ENCODE measurements around the gene TMTC1.
"Not testable (repeated sequence)": the region's sequence is repeated elsewhere in the genome, so short reads cannot be mapped to it uniquely, and the experiment has no call there.

TMTC1 gene

GRCh38 chr12:29783773-29784666 is at the start of gene TMTC1:
TMTC1 (minus strand) TSS chr12:29783942; CDS start chr12:29783751, 191 bp downstream.
- in situ Hi-C loops (cut with MboI; ENCODE audit: low sequenced_read_pairs), result no loop called here

- in situ Hi-C loops (cut with MboI; ENCODE audit: low sequenced_read_pairs), result no loop called here
Observed at GRCh38 chr12:29831173-29831572, 47.4 kb upstream of the TMTC1 start.

GRCh38 chr12:29830391-29830790 is 46.6 kb upstream of the TMTC1 start:
- in situ Hi-C loops (cut with MboI; ENCODE audit: low sequenced_read_pairs), result no loop called here

GRCh38 chr12:29818916-29819623 is 35.3 kb upstream of the TMTC1 start:
- in situ Hi-C loops (cut with MboI; ENCODE audit: low sequenced_read_pairs), result no loop called here

GRCh38 chr12:29816874-29817725 is 33.4 kb upstream of the TMTC1 start:
- in situ Hi-C loops (cut with MboI; ENCODE audit: low sequenced_read_pairs), result no loop called here

GRCh38 chr12:29809616-29810361 is 26.0 kb upstream of the TMTC1 start:
- in situ Hi-C loops (cut with MboI; ENCODE audit: low sequenced_read_pairs), result not testable (repeated sequence)

- in situ Hi-C loops (cut with MboI; ENCODE audit: low sequenced_read_pairs), result no loop called here
Observed at GRCh38 chr12:29807129-29807528, 23.4 kb upstream of the TMTC1 start.

- in situ Hi-C loops (cut with MboI; ENCODE audit: low sequenced_read_pairs), result no loop called here
Observed at GRCh38 chr12:29804019-29804418, 20.3 kb upstream of the TMTC1 start.

- in situ Hi-C loops (cut with MboI; ENCODE audit: low sequenced_read_pairs), result no loop called here
Observed at GRCh38 chr12:29799591-29799990, 15.8 kb upstream of the TMTC1 start.

GRCh38 chr12:29797565-29798355 is 14.0 kb upstream of the TMTC1 start:
- in situ Hi-C loops (cut with MboI; ENCODE audit: low sequenced_read_pairs), result no loop called here

GRCh38 chr12:29796823-29797263 is 13.1 kb upstream of the TMTC1 start:
- in situ Hi-C loops (cut with MboI; ENCODE audit: low sequenced_read_pairs), result no loop called here

GRCh38 chr12:29795715-29796114 is 12.0 kb upstream of the TMTC1 start:
- in situ Hi-C loops (cut with MboI; ENCODE audit: low sequenced_read_pairs), result no loop called here

- in situ Hi-C loops (cut with MboI; ENCODE audit: low sequenced_read_pairs), result no loop called here
Observed at GRCh38 chr12:29794862-29795261, 11.1 kb upstream of the TMTC1 start.

GRCh38 chr12:29792853-29793252 is 9.1 kb upstream of the TMTC1 start:
- in situ Hi-C loops (cut with MboI; ENCODE audit: low sequenced_read_pairs), result no loop called here

GRCh38 chr12:29792132-29792531 is 8.4 kb upstream of the TMTC1 start:
- in situ Hi-C loops (cut with MboI; ENCODE audit: low sequenced_read_pairs), result no loop called here

GRCh38 chr12:29782871-29783772 is 620 bp downstream of the TMTC1 start:
- in situ Hi-C loops (cut with MboI; ENCODE audit: low sequenced_read_pairs), result no loop called here

GRCh38 chr12:29782285-29782870 is 1.4 kb downstream of the TMTC1 start:
- in situ Hi-C loops (cut with MboI; ENCODE audit: low sequenced_read_pairs), result no loop called here

GRCh38 chr12:29781705-29782266 is 2.0 kb downstream of the TMTC1 start:
- in situ Hi-C loops (cut with MboI; ENCODE audit: low sequenced_read_pairs), result no loop called here

Measured in hTERT RPE-1 (cell line).